Effector memory CD4-positive, alpha-beta T cell (primary cell): ENCODE measurements around the gene MEF2C.

ENCODE experiments used
- DNase-seq, 3 donors: peaks; one replicate each; pipeline ENCODE4 v3.0.0-alpha.2; 2020
- H3K27ac ChIP-seq: 2 replicates; pipeline ENCODE4 v1.7.0; 2013; ENCODE audit warnings: mild to moderate bottlenecking, low read length, moderate library complexity; ENCODE audit not compliant: insufficient read depth, poor library complexity, severe bottlenecking
- H3K27me3 ChIP-seq: replicated peaks from 2 replicates; pipeline ENCODE4 v1.7.0; 2013; ENCODE audit warnings: mild to moderate bottlenecking, low read length; ENCODE audit not compliant: insufficient read depth, control insufficient read depth, poor library complexity, severe bottlenecking
- H3K36me3 ChIP-seq: 2 replicates; pipeline ENCODE4 v1.7.0; 2013; ENCODE audit warnings: mild to moderate bottlenecking, low read length, moderate library complexity; ENCODE audit not compliant: control insufficient read depth, insufficient read depth
- H3K4me1 ChIP-seq: 2 replicates; pipeline ENCODE4 v1.7.0; 2013; ENCODE audit warnings: low read length, mild to moderate bottlenecking; ENCODE audit not compliant: control insufficient read depth, insufficient read depth, poor library complexity, severe bottlenecking
- H3K4me3 ChIP-seq: 2 replicates; pipeline ENCODE4 v1.7.0; 2013; ENCODE audit warnings: low read length, low read depth, mild to moderate bottlenecking; ENCODE audit not compliant: insufficient read depth, poor library complexity, severe bottlenecking
- H3K9me3 ChIP-seq: 2 replicates; pipeline ENCODE4 v1.7.0; 2013; ENCODE audit warnings: mild to moderate bottlenecking, low read length, moderate library complexity; ENCODE audit not compliant: control insufficient read depth

Gene MEF2C

GRCh38 chr5:88681211-88681803 is 201.7 kb downstream of the MEF2C start:
- Histone ChIP-seq H3K4me3 (no peak overlapping the region), H3K27ac (no peak overlapping the region), H3K36me3 (no peaks in the 10 kb centered on the region), H3K4me1 (peaks cover 8% of the 10 kb centered on the region), H3K9me3 (no peaks in the 10 kb centered on the region), H3K27me3 (peaks cover 84% of the 10 kb centered on the region)
- no peak for DNase-seq

GRCh38 chr5:88680253-88681132 is 202.5 kb downstream of the MEF2C start:
- Histone ChIP-seq H3K27ac (no peak overlapping the region), H3K4me1 (peaks cover 13% of the 10 kb centered on the region), H3K36me3 (no peaks in the 10 kb centered on the region), H3K27me3 (peaks cover 84% of the 10 kb centered on the region), H3K4me3 (peak overlapping the region; percentile 49), H3K9me3 (no peaks in the 10 kb centered on the region)
- DNase-seq: peak; percentile 51 to 62 (median 60)

- Histone ChIP-seq H3K36me3 (no peaks in the 10 kb centered on the region), H3K9me3 (no peaks in the 10 kb centered on the region), H3K27ac (no peak overlapping the region), H3K4me3 (no peak overlapping the region), H3K4me1 (peaks cover 20% of the 10 kb centered on the region), H3K27me3 (peaks cover 82% of the 10 kb centered on the region)
- no peak for DNase-seq
Observed at GRCh38 chr5:88679638-88680037, 203.3 kb downstream of the MEF2C start.

- Histone ChIP-seq H3K4me3 (no peak overlapping the region), H3K9me3 (no peaks in the 10 kb centered on the region), H3K27ac (no peak overlapping the region), H3K4me1 (peaks cover 25% of the 10 kb centered on the region), H3K27me3 (peaks cover 82% of the 10 kb centered on the region), H3K36me3 (no peaks in the 10 kb centered on the region)
- DNase-seq: no peak
Observed at GRCh38 chr5:88678770-88679381, 204.1 kb downstream of the MEF2C start.

- Histone ChIP-seq H3K9me3 (no peaks in the 10 kb centered on the region), H3K36me3 (no peaks in the 10 kb centered on the region), H3K4me3 (no peak overlapping the region), H3K27me3 (peaks cover 80% of the 10 kb centered on the region), H3K27ac (no peak overlapping the region), H3K4me1 (peaks cover 25% of the 10 kb centered on the region)
- DNase-seq: no peak
Observed at GRCh38 chr5:88677943-88678769, 204.8 kb downstream of the MEF2C start.

- Histone ChIP-seq H3K9me3 (no peaks in the 10 kb centered on the region), H3K27ac (no peak overlapping the region), H3K27me3 (peaks cover 85% of the 10 kb centered on the region), H3K36me3 (no peaks in the 10 kb centered on the region), H3K4me3 (no peak overlapping the region), H3K4me1 (peaks cover 25% of the 10 kb centered on the region)
- no peak for DNase-seq
Observed at GRCh38 chr5:88677376-88677895, 205.5 kb downstream of the MEF2C start.

GRCh38 chr5:88676637-88677375 is 206.2 kb downstream of the MEF2C start:
- no peak for DNase-seq
- Histone ChIP-seq H3K27ac (no peak overlapping the region), H3K36me3 (no peaks in the 10 kb centered on the region), H3K9me3 (peaks cover 2% of the 10 kb centered on the region), H3K4me1 (peaks cover 25% of the 10 kb centered on the region), H3K27me3 (peaks cover 91% of the 10 kb centered on the region), H3K4me3 (no peak overlapping the region)

- Histone ChIP-seq H3K9me3 (peaks cover 2% of the 10 kb centered on the region), H3K36me3 (no peaks in the 10 kb centered on the region), H3K27ac (no peak overlapping the region), H3K4me1 (peaks cover 25% of the 10 kb centered on the region), H3K27me3 (peaks cover 88% of the 10 kb centered on the region), H3K4me3 (no peak overlapping the region)
- DNase-seq: no peak
Observed at GRCh38 chr5:88675708-88676636, 207.0 kb downstream of the MEF2C start.
